GM12892 (cell line): ENCODE measurements around the gene TNFSF11.

Source experiments
- POLR2A ChIP-seq: IDR thresholded peaks from 2 replicates; pipeline ENCODE4 v1.6.1; 2011; ENCODE audit warnings: low read depth, low read length, control low read depth
- POLR2AphosphoS5 ChIP-seq: IDR thresholded peaks from 2 replicates; pipeline ENCODE4 v1.6.1; 2011; ENCODE audit warnings: low read depth, low read length, control low read depth

GRCh38 chr13:42524487-42525034 lies 49.4 kb upstream of the TNFSF11 start:
- TF ChIP-seq POLR2AphosphoS5 (no peak), POLR2A (no peak)
